HG03457 (cell line): ENCODE data around the gene OASL.
"Not testable (repeated sequence)": the region's sequence is repeated elsewhere in the genome, so short reads cannot be mapped to it uniquely, and the experiment has no call there.

ENCODE experiments used
- ATAC-seq: cut with Tn5 transposase; IDR thresholded peaks from one replicate; pipeline ENCODE4 v1.9.1; 2021; ENCODE audit warnings: moderate number of reproducible peaks; ENCODE audit not compliant: unreplicated experiment

The OASL gene, protein sequence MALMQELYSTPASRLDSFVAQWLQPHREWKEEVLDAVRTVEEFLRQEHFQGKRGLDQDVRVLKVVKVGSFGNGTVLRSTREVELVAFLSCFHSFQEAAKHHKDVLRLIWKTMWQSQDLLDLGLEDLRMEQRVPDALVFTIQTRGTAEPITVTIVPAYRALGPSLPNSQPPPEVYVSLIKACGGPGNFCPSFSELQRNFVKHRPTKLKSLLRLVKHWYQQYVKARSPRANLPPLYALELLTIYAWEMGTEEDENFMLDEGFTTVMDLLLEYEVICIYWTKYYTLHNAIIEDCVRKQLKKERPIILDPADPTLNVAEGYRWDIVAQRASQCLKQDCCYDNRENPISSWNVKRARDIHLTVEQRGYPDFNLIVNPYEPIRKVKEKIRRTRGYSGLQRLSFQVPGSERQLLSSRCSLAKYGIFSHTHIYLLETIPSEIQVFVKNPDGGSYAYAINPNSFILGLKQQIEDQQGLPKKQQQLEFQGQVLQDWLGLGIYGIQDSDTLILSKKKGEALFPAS

DNA sequence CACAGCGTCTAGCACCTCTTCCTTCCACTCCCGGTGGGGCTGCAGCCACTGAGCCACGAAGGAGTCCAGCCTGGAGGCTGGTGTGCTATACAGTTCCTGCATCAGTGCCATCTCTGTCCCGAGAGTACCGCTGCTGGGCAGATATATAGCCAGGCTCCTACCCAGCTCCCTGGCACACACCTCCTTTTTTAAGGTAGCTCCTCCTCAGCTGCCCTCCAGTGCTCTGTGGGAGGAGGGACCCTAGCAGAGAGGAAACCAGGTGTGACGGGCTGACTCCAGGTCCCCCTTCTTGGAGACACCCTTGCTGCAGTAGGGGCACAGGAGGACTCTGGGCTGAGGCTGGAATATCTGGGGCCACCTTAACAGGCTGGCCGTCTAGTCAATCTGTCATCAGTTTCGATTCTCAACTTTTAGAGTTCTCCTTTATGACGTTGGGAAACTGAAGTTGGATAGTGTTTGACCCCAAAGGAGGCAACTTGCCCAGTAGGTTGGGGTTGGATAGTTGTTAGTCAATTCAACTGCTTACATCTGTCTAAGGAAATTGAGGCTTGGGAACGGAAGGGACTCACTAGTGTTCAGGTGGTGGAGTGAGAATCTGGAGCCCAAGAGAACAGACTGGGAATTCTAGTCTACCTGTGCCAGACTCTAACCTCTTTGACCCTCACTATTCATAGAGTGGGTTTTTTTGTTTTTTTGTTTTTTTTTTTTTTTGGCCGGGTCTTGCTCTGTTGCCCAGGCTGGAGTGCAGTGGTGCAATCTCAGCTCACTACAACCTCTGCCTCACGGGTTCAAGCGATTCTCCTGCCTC, at the start of gene OASL:
Gene OASL, minus strand, starts transcription at position 386 of the 808 bp plus-strand sequence. Its CDS starts 275 bp downstream, at position 111.
- peak; percentile 57 for ATAC-seq

DNA sequence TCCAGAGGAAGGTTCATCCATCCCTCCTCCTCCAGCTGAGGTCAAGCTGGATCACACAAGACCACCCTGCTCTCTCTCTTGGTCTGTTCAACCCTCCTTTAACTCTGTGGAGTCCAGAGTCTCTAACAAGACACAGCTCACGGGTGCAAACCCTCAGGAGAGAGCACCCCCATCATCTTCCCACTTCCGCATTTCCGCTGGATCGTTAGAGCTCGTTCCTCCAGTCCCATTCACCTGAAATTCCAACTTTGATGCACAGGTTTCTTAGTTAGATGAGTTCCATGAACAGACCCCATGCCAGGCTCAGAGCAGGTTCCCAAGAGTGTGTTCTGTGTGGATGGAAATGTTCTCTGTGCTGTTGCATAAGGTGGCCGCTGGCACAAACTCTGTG, 49.1 kb upstream of the OASL start:
- ATAC-seq, result no peak

DNA sequence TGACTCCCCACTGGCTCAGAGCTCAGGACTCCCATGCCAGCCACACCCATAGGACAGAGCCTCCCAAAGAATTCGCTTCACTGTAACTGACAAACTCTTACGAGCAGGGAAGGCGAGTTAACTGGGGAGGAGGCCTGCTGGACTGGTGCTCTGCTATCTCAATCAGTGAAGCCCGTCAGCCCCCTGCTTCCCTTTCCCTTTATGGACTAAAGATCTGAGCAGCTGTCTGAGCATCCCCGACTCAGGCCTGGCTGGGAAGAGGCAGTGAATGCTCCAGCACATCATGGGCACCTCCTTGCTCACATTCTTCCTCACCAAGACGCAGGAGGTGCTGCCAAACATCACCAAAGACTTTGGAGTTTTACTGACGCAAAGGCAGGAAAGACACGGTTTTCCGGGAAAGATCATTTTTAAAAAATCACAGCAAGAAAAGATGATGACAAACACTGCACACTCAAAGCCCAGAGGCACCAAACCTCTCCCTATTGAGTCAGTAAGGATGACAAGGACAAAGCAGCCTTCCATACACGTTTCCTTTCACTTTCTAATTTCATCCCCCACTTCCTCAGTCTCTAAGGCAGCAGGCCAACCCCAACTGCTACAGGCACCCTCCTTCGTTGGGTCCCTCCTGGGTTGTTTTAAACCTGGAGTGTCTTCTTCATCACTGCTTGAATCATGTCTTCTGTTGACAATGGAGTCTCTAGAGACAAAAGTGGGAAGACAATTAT, 48.6 kb upstream of the OASL start:
- ATAC-seq, result no peak

DNA sequence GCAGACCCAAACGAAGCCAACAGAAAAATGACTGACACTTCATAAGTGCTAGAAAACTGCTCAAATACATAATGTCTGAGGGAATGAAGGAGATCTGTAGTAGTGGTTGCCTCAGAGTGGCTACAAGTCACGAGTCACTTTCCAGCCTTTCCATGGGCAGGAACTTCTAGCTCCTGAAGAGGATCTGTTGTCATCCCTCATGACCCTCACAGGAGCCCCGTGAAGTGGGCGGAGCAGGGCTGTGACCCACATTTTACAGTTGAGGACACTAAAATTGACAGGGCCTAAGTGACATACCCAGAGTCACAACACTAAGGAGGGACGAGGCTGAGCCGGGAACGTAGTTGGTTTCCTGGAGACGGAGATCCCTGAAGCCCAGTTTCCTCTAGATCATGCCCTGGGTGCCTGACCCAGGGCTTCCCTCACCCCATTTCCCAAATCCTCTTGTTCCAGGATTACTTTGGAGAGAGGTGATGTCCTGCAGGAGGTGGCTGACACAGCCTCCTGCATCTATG, 47.8 kb upstream of the OASL start:
- no peak for ATAC-seq

DNA sequence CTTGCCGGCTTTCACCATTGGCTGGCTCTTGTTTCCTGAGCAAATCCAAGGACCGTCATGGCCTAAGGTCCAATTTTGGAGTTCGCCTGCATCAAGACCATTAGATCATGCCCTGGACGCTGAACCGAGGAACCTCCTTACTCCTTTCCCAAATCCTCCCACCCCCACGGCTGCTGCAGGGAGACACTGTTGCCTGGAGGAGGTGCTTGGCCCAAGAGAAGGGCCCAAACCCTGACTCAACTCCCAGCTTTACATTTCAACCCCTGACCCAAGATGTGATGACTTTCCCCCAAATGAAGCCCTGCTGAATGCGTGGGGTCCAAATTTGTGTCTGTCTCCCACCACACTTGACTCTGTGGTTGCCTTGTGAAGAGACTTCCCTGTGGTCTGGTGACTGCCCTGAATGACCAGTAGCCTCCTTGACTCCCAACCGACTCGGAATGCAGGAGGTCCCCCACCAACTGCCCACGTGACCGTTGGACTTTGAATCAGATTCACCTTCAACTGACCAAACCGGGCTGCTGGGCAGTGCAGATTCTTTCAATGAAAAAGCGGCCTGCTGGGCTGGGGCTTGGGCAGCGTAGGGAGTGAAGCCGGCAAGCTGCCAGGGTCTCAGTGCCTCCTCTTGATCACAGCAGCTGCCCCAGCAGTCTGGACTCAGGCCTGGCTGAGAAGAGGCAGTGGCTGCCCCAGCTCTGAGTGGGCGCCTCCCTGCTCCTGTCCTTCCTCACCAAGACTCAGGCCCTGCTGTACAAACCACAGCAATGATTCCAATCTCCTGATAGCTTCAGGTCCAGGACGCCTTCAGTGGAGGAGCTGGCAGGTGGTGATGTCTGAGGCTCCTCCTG, 46.7 kb upstream of the OASL start:
- ATAC-seq, result no peak

DNA sequence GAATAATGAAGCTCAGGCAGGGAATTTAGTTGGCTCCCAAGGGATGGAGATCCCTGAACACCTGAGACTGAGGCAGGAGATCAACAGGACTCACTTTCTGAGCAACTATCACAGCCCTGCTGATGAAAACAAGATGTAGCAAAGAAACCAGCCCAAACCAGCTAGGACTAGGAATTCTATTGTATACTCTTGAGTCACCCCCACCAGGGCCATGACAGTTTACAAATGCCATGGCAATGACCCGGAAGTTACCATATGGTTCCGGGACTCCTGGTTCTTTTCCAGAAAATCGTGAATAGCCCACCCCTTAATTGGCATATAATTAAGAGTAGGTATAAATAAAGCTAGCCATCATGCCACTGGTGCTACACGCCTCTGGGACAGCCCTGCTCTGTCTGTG, 46.0 kb upstream of the OASL start:
- ATAC-seq, result no peak

DNA sequence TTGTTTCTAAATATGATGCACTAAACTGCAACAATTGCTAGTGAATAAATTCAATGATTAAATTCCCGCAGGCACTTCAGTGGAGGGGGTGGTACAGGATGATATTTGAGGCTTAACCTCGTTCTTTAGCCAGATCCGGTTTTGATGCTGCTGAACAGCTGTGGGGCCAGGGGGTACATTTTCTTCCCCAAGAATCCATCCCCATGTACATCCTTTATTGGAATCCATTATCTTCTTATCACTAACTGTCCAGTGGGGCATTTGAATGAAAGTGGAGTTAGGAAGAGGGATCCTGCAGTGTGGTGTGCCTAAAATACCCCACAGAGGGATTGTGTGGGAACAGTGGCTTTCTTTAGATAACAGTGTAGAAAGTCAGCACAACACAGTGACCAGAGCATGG, 45.2 kb upstream of the OASL start:
- no peak for ATAC-seq

DNA sequence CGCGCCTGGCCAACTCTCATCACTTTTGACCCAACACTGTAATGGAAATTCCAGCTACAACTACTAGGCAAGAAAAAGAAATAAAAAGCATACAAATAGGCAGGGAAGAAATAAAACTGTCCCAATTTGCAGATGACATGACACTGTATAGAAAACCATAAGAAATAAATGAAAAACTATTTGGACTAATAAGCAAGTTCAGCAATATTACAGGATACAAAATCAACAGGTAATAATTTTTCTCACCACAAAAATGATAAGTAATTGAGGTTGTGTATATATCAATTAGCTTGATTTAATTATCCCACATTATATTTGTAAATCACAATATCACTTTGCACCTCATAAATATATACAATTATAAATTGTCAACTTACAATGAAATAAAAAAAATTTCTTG, 41.9 kb upstream of the OASL start:
- ATAC-seq, result no peak

DNA sequence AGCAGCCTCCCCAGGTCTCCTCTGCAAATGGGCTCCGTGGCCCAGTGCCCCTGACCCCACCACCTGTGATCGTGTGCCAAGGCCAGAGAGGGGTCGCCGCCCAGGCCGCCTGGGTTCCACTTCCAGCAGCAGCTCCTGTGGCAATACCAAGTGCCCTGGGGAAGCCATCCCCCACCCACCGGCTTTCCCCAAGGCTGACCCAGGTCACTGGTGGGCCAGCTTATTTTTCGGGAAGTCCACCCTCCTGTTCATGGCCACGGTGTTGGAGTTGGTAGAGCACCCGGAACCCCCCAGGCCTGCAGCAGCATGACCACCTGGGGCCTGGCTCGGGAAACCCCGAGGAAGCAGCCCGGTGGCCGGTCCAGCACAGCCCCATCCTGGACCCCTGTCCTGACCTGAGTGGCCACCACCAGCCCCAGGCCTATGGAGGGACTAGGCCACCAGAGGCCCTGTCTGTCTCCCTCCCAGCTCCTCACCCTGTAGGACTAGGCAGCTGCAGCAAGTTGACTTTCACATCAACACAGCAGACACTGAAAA, 40.8 kb upstream of the OASL start:
- no peak for ATAC-seq

DNA sequence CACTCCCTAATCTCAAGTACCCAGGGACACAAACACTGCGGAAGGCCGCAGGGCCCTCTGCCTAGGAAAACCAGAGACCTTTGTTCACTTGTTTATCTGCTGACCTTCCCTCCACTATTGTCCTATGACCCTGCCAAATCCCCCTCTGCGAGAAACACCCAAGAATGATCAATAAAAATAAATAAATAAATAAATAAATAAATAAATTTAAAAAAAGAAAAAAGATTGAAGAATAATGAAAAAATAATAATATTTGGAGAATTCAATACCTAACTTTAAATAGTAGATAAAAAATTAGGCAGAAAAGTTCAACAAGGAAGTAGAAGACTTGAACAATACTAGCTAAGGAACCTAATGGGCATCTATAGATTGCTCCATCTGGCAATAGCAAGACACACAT, 38.4 kb upstream of the OASL start:
- not testable (repeated sequence) for ATAC-seq

DNA sequence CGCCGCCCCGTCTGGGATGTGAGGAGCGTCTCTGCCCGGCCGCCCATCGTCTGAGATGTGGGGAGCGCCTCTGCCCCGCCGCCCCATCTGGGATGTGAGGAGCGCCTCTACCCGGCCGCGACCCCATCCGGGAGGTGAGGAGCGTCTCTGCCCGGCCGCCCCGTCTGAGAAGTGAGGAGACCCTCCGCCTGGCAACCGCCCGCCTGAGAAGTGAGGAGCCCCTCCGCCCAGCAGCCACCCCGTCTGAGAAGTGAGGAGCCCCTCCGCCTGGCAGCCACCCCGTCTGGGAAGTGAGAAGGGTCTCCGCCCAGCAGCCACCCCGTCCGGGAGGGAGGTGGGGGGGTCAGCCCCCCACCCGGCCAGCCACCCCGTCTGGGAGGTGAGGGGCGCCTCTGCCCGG, 36.9 kb upstream of the OASL start:
- ATAC-seq, result not testable (repeated sequence)

DNA sequence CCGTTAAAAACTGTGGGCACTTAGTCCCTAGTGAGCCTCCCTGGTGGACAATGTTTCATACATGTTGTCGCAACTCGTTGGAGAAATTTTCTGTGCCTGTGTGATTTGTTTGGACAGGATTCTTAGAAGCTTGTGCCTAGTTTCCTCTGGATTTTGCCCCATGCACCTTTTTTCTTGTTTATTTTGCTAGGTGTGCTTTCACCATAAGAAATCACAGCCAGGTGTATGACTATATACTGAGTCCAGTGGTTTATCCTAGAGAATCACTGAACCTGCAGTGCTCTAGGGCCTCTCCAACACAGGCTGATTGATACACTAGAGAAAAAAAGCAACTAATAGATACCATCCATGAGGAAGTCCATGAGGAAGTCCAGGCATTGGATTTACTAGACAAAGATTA, 33.1 kb upstream of the OASL start:
- ATAC-seq, result no peak

DNA sequence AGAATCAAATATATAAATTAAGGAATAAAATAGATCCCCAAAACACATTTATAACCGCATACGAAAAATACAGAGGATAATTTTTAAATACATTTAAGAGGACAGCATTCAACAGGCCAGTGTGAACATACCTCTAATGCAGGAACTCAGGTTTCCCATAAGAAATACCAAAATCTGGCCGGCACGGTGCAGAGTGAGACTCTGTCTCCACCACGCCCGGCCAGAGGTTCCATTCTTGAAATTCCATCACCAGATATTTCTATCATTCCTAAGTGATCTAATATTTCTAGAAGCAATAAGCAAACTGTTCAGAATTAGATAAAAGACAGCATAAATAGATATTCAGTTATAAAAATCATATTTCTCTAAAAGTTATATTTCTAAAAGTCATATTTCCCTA, 30.2 kb upstream of the OASL start:
- no peak for ATAC-seq

DNA sequence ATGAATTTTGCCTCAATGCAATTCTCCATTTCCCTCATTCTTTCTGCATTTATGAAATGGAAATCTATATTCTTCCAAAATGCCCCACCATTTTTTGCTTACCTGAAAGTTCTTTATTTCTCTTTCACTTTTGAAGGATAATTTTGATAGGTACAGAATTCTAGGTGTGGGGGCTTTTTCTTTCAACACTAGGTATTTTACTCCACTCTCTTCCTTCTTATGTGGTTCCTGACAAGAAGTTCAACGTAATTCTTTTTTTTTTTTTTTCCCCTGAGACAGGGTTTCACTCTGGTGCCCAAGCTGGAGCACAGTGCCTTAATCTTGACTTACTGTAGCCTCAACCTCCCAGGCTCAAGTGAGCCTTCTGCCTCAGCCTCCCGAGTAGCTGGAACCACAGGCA, 26.3 kb upstream of the OASL start:
- ATAC-seq, result no peak

DNA sequence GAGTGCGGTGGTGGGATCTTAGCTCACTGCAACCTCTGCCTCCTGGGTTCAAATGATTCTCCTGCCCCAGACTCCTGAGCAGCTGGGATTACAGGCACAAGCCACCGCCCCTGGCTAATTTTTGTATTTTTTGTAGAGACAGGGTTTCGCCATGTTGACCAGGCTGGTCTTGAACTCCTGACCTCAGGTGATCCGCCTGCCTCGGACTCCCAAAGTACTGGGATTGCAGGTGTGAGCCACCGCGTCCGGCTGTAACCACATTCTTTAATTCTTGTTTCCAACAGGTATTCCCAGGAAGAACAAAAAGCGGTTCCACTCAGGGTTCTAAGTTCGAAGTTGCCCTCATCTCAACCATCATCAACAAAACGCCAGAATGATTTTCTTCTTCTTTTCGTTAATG, 25.5 kb upstream of the OASL start:
- ATAC-seq, result not testable (repeated sequence)

DNA sequence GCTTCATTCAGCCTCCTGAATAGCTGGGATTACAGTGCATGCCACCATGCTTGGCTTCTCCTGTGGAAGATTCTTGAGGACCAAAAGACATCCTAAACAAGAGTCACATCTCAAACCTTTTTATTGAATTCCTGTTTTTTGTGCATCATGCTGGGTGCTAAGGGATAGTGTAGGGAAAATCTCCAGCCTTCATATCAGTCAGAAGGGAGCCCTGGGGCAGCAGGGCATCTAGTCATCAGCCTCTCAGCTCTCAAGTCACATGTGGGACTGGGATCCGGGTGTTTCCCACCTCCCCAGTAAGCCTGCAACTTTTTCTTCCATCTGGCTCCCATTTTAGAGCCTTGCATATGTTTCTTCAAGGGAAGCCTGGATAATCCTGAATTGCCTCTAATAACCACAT, 25.1 kb upstream of the OASL start:
- ATAC-seq, result no peak

DNA sequence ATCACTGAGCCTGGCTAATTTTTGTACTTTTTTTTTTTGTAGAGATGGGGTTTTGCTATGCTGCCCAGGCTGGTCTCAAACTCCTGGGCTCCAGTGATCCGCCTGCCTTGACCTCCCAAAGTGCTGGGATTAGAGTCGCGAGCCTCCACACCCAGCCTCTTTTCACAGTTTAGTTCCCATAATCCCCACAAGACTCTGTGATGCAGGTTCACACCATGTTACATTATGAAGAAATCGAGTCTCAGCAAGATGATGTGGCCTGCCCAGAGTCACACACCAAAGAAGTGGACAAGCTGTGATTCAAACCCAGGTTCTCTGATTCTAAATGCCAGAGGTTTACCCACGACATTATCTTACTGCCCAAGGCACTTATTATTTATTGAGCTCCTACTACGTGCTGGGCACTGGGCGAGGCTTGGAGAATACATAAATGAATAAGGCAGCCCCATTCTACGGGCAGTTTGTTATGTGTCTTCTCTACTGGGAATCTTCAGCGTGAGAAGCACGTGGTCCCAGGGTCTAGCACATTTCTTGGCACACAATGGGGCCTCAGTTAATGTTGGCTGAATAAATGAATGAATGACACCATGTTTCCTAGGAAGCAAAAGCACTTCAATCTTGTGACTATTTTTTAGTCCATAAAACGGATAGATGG, 23.5 kb upstream of the OASL start:
- no peak for ATAC-seq

DNA sequence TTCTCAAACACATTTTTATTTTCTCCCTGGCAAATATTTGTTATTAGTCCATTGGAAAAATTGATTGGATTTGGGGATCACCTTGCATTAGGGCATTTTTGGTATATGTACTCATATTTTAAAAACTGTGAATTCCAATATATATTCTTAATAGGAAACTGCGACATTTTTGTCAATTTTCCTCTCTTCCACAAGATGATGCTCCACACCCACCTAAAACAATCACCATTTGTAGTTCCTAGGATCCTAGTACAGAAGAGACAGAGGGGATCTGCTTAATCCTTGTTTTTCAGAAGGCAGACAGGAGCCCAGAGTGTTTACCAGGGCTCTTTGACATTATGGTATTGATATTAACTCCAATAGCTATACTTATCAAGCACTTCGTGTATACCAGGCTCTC, 22.8 kb upstream of the OASL start:
- no peak for ATAC-seq
